Endothelial cell of umbilical vein (primary cell): ENCODE data around the gene ZSWIM5. TPM values are rescaled to one million over a fixed set of nuclear protein-coding genes. Genes with fewer than 3 reads are reported as not detected.

Experiments
- BruUV-seq: library from RNA; stranded (reverse); fragments of 400-500 nt; replicated peaks from 2 replicates; lab custom pipeline; 2021; lab: Mats Ljungman, UMichigan
- CTCF ChIA-PET: fragments of 300-600, 350-600 bp; sonication (Branson Sonifier 250); formaldehyde crosslinking; loops from one replicate; lab custom pipeline; 2021; ENCODE audit warnings: antibody characterized with exemption, inconsistent platforms; lab: Charles Lee
- POLR2A ChIA-PET: fragments of 300-600, 350-600 bp; sonication (Branson Sonifier 250); formaldehyde crosslinking; loops from one replicate; lab custom pipeline; 2021; ENCODE audit warnings: antibody characterized with exemption, inconsistent platforms; lab: Charles Lee
- DNase-seq: peaks from one replicate; pipeline ENCODE4 v3.0.0-alpha.2; 2011; ENCODE audit warnings: low read depth, low spot score
- FAIRE-seq: peaks from 2 replicates; lab custom pipeline; 2011; peaks lifted over from hg19 to GRCh38; lab: Jason Lieb, UNC
- H2AFZ ChIP-seq: 2 replicates; pipeline ENCODE4 v1.6.0; 2012; ENCODE audit warnings: low read depth, low read length, control low read depth, inconsistent platforms
- H3K27ac ChIP-seq: 2 replicates; pipeline ENCODE4 v1.5.1; 2011; ENCODE audit warnings: low read depth, mild to moderate bottlenecking, control low read depth, low read length, moderate library complexity; ENCODE audit not compliant: insufficient read depth
- H3K27me3 ChIP-seq, 2 experiments: 2 replicates each; pipeline versions ENCODE4 v1.6.0 to v1.6.1; 2011; ENCODE audit warnings: low read length in 2 of 2, mixed read lengths in 1 of 2; ENCODE audit not compliant: control insufficient read depth in 2 of 2, insufficient read depth in 2 of 2
- H3K36me3 ChIP-seq, 2 experiments: 2 replicates in 1 of 2; 3 replicates in 1 of 2; pipeline ENCODE4 v1.5.1; 2011; ENCODE audit warnings: low read length in 2 of 2, mild to moderate bottlenecking in 1 of 2, moderate library complexity in 1 of 2; ENCODE audit not compliant: control insufficient read depth in 2 of 2, insufficient read depth in 2 of 2; ENCODE audit errors: extremely low read depth in 1 of 2
- H3K4me1 ChIP-seq: 3 replicates; pipeline ENCODE4 v1.5.1; 2011; ENCODE audit warnings: mild to moderate bottlenecking, low read length; ENCODE audit not compliant: control insufficient read depth, insufficient read depth; ENCODE audit errors: extremely low read depth
- H3K4me2 ChIP-seq: 2 replicates; pipeline ENCODE4 v1.6.1; 2011; ENCODE audit warnings: low read length, control low read depth, mixed read lengths; ENCODE audit not compliant: insufficient read depth
- H3K4me3 ChIP-seq, 3 experiments: fragments of 200-600 bp in 1 of 3; sonication (generic), shearing (Covaris generic) in 1 of 3; replicated peaks in 1 of 3; 2 replicates each; pipeline ENCODE4 v1.5.1; 2011 to 2016; ENCODE audit warnings: control low read depth in 3 of 3, low read length in 3 of 3, mild to moderate bottlenecking in 2 of 3, inconsistent platforms in 1 of 3, low read depth in 1 of 3, moderate library complexity in 1 of 3; ENCODE audit not compliant: insufficient read depth in 1 of 3
- H3K79me2 ChIP-seq: 2 replicates; pipeline ENCODE4 v1.6.0; 2012; ENCODE audit warnings: low read length, inconsistent platforms; ENCODE audit not compliant: control insufficient read depth, insufficient read depth
- H3K9ac ChIP-seq: replicated peaks from 2 replicates; pipeline ENCODE3; 2011; ENCODE audit warnings: low read length, control low read depth; ENCODE audit not compliant: insufficient read depth; ENCODE audit errors: extremely low read depth
- H3K9me1 ChIP-seq: replicated peaks from 3 replicates; pipeline ENCODE4 v1.6.0; 2011; ENCODE audit warnings: mild to moderate bottlenecking, low read length; ENCODE audit not compliant: control insufficient read depth, insufficient read depth; ENCODE audit errors: extremely low read depth
- H3K9me3 ChIP-seq: replicated peaks from 2 replicates; pipeline ENCODE4 v1.5.1; 2012; ENCODE audit warnings: low read length, inconsistent platforms; ENCODE audit not compliant: control insufficient read depth, insufficient read depth
- H4K20me1 ChIP-seq: replicated peaks from 2 replicates; pipeline ENCODE3; 2011; ENCODE audit warnings: mild to moderate bottlenecking, low read length; ENCODE audit not compliant: control insufficient read depth, insufficient read depth; ENCODE audit errors: extremely low read depth
- CTCF ChIP-seq, 2 donors: IDR thresholded peaks; 1 replicate in 1 of 2; 2 replicates in 1 of 2; pipeline ENCODE4 v1.5.1; 2011; ENCODE audit warnings: low read length in 2 of 2, mild to moderate bottlenecking in 2 of 2, moderate library complexity in 2 of 2, control low read depth in 1 of 2, inconsistent platforms in 1 of 2, low read depth in 1 of 2; ENCODE audit not compliant: insufficient read depth in 1 of 2; ENCODE audit errors: extremely low read depth in 1 of 2
- FOS ChIP-seq: IDR thresholded peaks from 2 replicates; pipeline ENCODE4 v1.6.1; 2011; ENCODE audit warnings: mild to moderate bottlenecking, low read length, moderate library complexity, borderline replicate concordance; ENCODE audit not compliant: insufficient read depth
- GATA2 ChIP-seq: IDR thresholded peaks from 2 replicates; pipeline ENCODE4 v1.7.0; 2011; ENCODE audit warnings: low read depth, mild to moderate bottlenecking, moderate library complexity, mixed read lengths, low read length; ENCODE audit not compliant: insufficient read length, insufficient read depth
- JUN ChIP-seq: IDR thresholded peaks from 2 replicates; pipeline ENCODE4 v1.6.1; 2011; ENCODE audit warnings: borderline replicate concordance, low read depth; ENCODE audit not compliant: insufficient read length, insufficient read depth
- MAX ChIP-seq: IDR thresholded peaks from 2 replicates; pipeline ENCODE4 v1.6.1; 2011; ENCODE audit not compliant: insufficient read depth, insufficient read length
- POLR2A ChIP-seq: IDR thresholded peaks from 2 replicates; pipeline ENCODE4 v1.6.1; 2012; ENCODE audit warnings: low read depth, mild to moderate bottlenecking, control low read depth, low read length
- POLR2AphosphoS5 ChIP-seq: IDR thresholded peaks from 2 replicates; pipeline ENCODE4 v1.6.1; 2012; ENCODE audit warnings: low read depth, mild to moderate bottlenecking, control low read depth, low read length, moderate library complexity; ENCODE audit not compliant: insufficient read depth
- dilution Hi-C: fragments of 300-500 bp; cut with MboI; formaldehyde crosslinking; loops from one replicate; pipeline ENCODE4 v1.15.0; 2019; ENCODE audit warnings: low sequenced_read_pairs; ENCODE audit not compliant: extremely low pct_ligation_motif_present
- intact Hi-C: fragments of 100-400 bp; cut with micrococcal nuclease; formaldehyde crosslinking; loops from one replicate; pipeline ENCODE4 v1.10.0; 2022
- polyA plus RNA-seq, 4 experiments: library from polyadenylated mRNA; depleted of rRNA in 3 of 4; stranded (reverse) in 3 of 4; unstranded in 1 of 4; fragments of >200 nt; gene quantifications; 2 replicates each; pipeline versions ENCODE4 v1.2.1 to v1.2.3, GENCODE V29; 2011 to 2012; ENCODE audit warnings: missing spikeins in 1 of 4
- total RNA-seq: library from RNA; stranded (reverse); gene quantifications from 2 replicates; pipeline ENCODE4 v1.2.3, GENCODE V29; 2021

Gene ZSWIM5
- total and polyA plus RNA-seq, 2 donors (not counting 3 experiments of a cell fraction or from before 2014, with no cell fraction given): 1.6 to 4.3 TPM

GRCh38 chr1:45057542-45057941, 148.9 kb downstream of the ZSWIM5 start:
- no peak overlapping the region for H3K27ac ChIP-seq
- no peak overlapping the region for H3K4me3 ChIP-seq
- H3K4me2 ChIP-seq: no peak overlapping the region
- intact Hi-C loops: no loop called here
- no peaks in the 10 kb centered on the region for H3K4me1 ChIP-seq
- no peaks in the 10 kb centered on the region for H3K27me3 ChIP-seq
- no peaks in the 10 kb centered on the region for H3K36me3 ChIP-seq
- H4K20me1 ChIP-seq: no peaks in the 10 kb centered on the region
- H3K9me1 ChIP-seq: no peaks in the 10 kb centered on the region
- no peak for FAIRE-seq
- H3K9me3 ChIP-seq: no peaks in the 10 kb centered on the region
- H3K79me2 ChIP-seq: no peaks in the 10 kb centered on the region
- dilution Hi-C loops: no loop called here
- no peak for DNase-seq
- no TSS peak for BruUV-seq
- no peak overlapping the region for H2AFZ ChIP-seq
- no peak for TF ChIP-seq GATA2
- TF ChIP-seq POLR2AphosphoS5: no peak
- TF ChIP-seq FOS: no peak
- TF ChIP-seq POLR2A: no peak
- TF ChIP-seq MAX: no peak
- ChIA-PET CTCF (no interaction called here), POLR2A (no interaction called here)
- H3K9ac ChIP-seq: no peak overlapping the region

GRCh38 chr1:45051005-45051772, 155.2 kb downstream of the ZSWIM5 start:
- POLR2A ChIA-PET: no interaction called here
- intact Hi-C loops: no loop called here

More at GRCh38 chr1:45051005-45051772, 155.2 kb downstream of the ZSWIM5 start:
- Histone ChIP-seq H4K20me1 (no peaks in the 10 kb centered on the region), H3K4me3 (no peak overlapping the region), H3K4me2 (no peak overlapping the region), H3K79me2 (no peaks in the 10 kb centered on the region), H3K4me1 (no peaks in the 10 kb centered on the region), H3K9me1 (no peaks in the 10 kb centered on the region), H3K9ac (no peak overlapping the region), H3K27ac (no peak overlapping the region), H2AFZ (no peak overlapping the region), H3K36me3 (no peaks in the 10 kb centered on the region), H3K27me3 (no peaks in the 10 kb centered on the region), H3K9me3 (no peaks in the 10 kb centered on the region)
- FAIRE-seq: no peak
- CTCF ChIA-PET: interaction anchor here (1.5 kb wide), 1 partner anchor 246 kb away, joined by 4 read pairs; no protein-coding TSS in a partner anchor
- DNase-seq: no peak
- BruUV-seq: no TSS peak
- dilution Hi-C loops: no loop called here
- no peak for TF ChIP-seq POLR2AphosphoS5
- TF ChIP-seq MAX: no peak
- TF ChIP-seq CTCF (IDR thresholded peaks at IDR 0.05; ENCODE audit: extremely low read depth in 1 of 2, insufficient read depth in 1 of 2, low read depth in 1 of 2, low read length in 2 of 2): no peak
- no peak for TF ChIP-seq JUN
